Measurements from ENCODE around the gene AGBL1.

AGBL1 gene

GRCh38 chr15:86929461-86929860 is 849.8 kb downstream of the AGBL1 start:
- no peak overlapping the region for H2BK15ac ChIP-seq (ENCODE audit: low read length)
- H3K4me3 ChIP-seq (ENCODE audit: low read length in 2 of 2), result no peak overlapping the region
- no peak overlapping the region for H4K8ac ChIP-seq (ENCODE audit: low read depth, low read length)
- no peaks in the 10 kb centered on the region for H3K36me3 ChIP-seq (replicated peaks in 1 of 2; ENCODE audit: control insufficient read depth in 2 of 2, insufficient read depth in 2 of 2, low read length in 2 of 2)
- H3K4me2 ChIP-seq (ENCODE audit: insufficient read depth, low read length, poor library complexity, severe bottlenecking), result no peak overlapping the region
- no peak overlapping the region for H2BK5ac ChIP-seq (ENCODE audit: low read length)
- H2BK12ac ChIP-seq (ENCODE audit: low read length), result no peak overlapping the region
- no peak overlapping the region for H3K18ac ChIP-seq (ENCODE audit: low read length)
- H3K9me3 ChIP-seq (replicated peaks in 1 of 2; ENCODE audit: control insufficient read depth in 2 of 2, insufficient read depth in 1 of 2, low read depth in 1 of 2, low read length in 2 of 2), result no peaks in the 10 kb centered on the region
- H2AFZ ChIP-seq (ENCODE audit: low read length), result no peak overlapping the region
- no peak for DNase-seq (ENCODE audit: low spot score)
- H3K27ac ChIP-seq (replicated peaks; ENCODE audit: low read length), result no peak overlapping the region
- no peak overlapping the region for H3K4ac ChIP-seq (ENCODE audit: low read length)
- H3K27me3 ChIP-seq (ENCODE audit: control insufficient read depth in 3 of 3, insufficient read depth in 3 of 3, low read depth in 1 of 3, low read length in 3 of 3), result no peaks in the 10 kb centered on the region
- H4K91ac ChIP-seq (ENCODE audit: low read depth, low read length, poor library complexity), result no peak overlapping the region
- H3K4me1 ChIP-seq (ENCODE audit: control insufficient read depth in 2 of 2, insufficient read depth in 1 of 2, low read depth in 1 of 2, low read length in 2 of 2), result no peaks in the 10 kb centered on the region
- no peak overlapping the region for H3K9ac ChIP-seq (ENCODE audit: low read depth, low read length, poor library complexity)
- H2BK120ac ChIP-seq (ENCODE audit: low read depth, low read length), result no peak overlapping the region
- WGBS, 2 donors (ENCODE audit: extremely low coverage in 2 of 2, insufficient read length in 2 of 2, insufficient replicate concordance in 1 of 2), result no CpG with 5 or more reads among the region's 2 CpGs
- H3K79me1 ChIP-seq (ENCODE audit: low read depth, low read length), result no peaks in the 10 kb centered on the region
- H3K23ac ChIP-seq (ENCODE audit: low read depth, low read length, poor library complexity), result no peak overlapping the region
- H2AK5ac ChIP-seq (ENCODE audit: low read depth, low read length), result no peak overlapping the region
- no peak overlapping the region for H3K14ac ChIP-seq (ENCODE audit: low read length)

- Histone ChIP-seq H2BK12ac (ENCODE audit: low read length) (no peak overlapping the region), H2AK5ac (ENCODE audit: low read depth, low read length) (no peak overlapping the region), H3K27me3 (ENCODE audit: control insufficient read depth in 3 of 3, insufficient read depth in 3 of 3, low read depth in 1 of 3, low read length in 3 of 3) (no peaks in the 10 kb centered on the region), H2AFZ (ENCODE audit: low read length) (no peak overlapping the region), H3K79me1 (ENCODE audit: low read depth, low read length) (no peaks in the 10 kb centered on the region), H4K8ac (ENCODE audit: low read depth, low read length) (no peak overlapping the region), H3K9ac (ENCODE audit: low read depth, low read length, poor library complexity) (no peak overlapping the region), H3K4me3 (ENCODE audit: low read length in 2 of 2) (no peak overlapping the region), H2BK5ac (ENCODE audit: low read length) (no peak overlapping the region), H3K4me1 (ENCODE audit: control insufficient read depth in 2 of 2, insufficient read depth in 1 of 2, low read depth in 1 of 2, low read length in 2 of 2) (no peaks in the 10 kb centered on the region), H3K4me2 (ENCODE audit: insufficient read depth, low read length, poor library complexity, severe bottlenecking) (no peak overlapping the region), H2BK120ac (ENCODE audit: low read depth, low read length) (no peak overlapping the region), H3K14ac (ENCODE audit: low read length) (no peak overlapping the region), H3K36me3 (replicated peaks in 1 of 2; ENCODE audit: control insufficient read depth in 2 of 2, insufficient read depth in 2 of 2, low read length in 2 of 2) (no peaks in the 10 kb centered on the region), H3K9me3 (replicated peaks in 1 of 2; ENCODE audit: control insufficient read depth in 2 of 2, insufficient read depth in 1 of 2, low read depth in 1 of 2, low read length in 2 of 2) (no peaks in the 10 kb centered on the region), H4K91ac (ENCODE audit: low read depth, low read length, poor library complexity) (no peak overlapping the region), H3K27ac (replicated peaks; ENCODE audit: low read length) (no peak overlapping the region), H3K23ac (ENCODE audit: low read depth, low read length, poor library complexity) (no peak overlapping the region), H3K18ac (ENCODE audit: low read length) (no peak overlapping the region), H3K4ac (ENCODE audit: low read length) (no peak overlapping the region), H2BK15ac (ENCODE audit: low read length) (no peak overlapping the region)
- DNase-seq (ENCODE audit: low spot score), result no peak
- no CpG with 5 or more reads among the region's 4 CpGs for WGBS, 2 donors (ENCODE audit: extremely low coverage in 2 of 2, insufficient read length in 2 of 2, insufficient replicate concordance in 1 of 2)
Measured at GRCh38 chr15:86932456-86932855, 852.8 kb downstream of the AGBL1 start.

GRCh38 chr15:86935841-86936240 is 856.2 kb downstream of the AGBL1 start:
- WGBS, 2 donors (ENCODE audit: extremely low coverage in 2 of 2, insufficient read length in 2 of 2, insufficient replicate concordance in 1 of 2), result no CpG with 5 or more reads among the region's 8 CpGs
- no peak overlapping the region for H2BK15ac ChIP-seq (ENCODE audit: low read length)
- no peak overlapping the region for H3K4me3 ChIP-seq (ENCODE audit: low read length in 2 of 2)
- H3K18ac ChIP-seq (ENCODE audit: low read length), result no peak overlapping the region
- H2BK120ac ChIP-seq (ENCODE audit: low read depth, low read length), result no peak overlapping the region
- H3K9me3 ChIP-seq (replicated peaks in 1 of 2; ENCODE audit: control insufficient read depth in 2 of 2, insufficient read depth in 1 of 2, low read depth in 1 of 2, low read length in 2 of 2), result no peaks in the 10 kb centered on the region
- no peak overlapping the region for H4K91ac ChIP-seq (ENCODE audit: low read depth, low read length, poor library complexity)
- H3K27me3 ChIP-seq (ENCODE audit: control insufficient read depth in 3 of 3, insufficient read depth in 3 of 3, low read depth in 1 of 3, low read length in 3 of 3), result no peaks in the 10 kb centered on the region
- no peak overlapping the region for H3K4me2 ChIP-seq (ENCODE audit: insufficient read depth, low read length, poor library complexity, severe bottlenecking)
- H2AK5ac ChIP-seq (ENCODE audit: low read depth, low read length), result no peak overlapping the region
- no peak overlapping the region for H2AFZ ChIP-seq (ENCODE audit: low read length)
- H3K79me1 ChIP-seq (ENCODE audit: low read depth, low read length), result no peaks in the 10 kb centered on the region
- no peak overlapping the region for H3K14ac ChIP-seq (ENCODE audit: low read length)
- no peaks in the 10 kb centered on the region for H3K4me1 ChIP-seq (ENCODE audit: control insufficient read depth in 2 of 2, insufficient read depth in 1 of 2, low read depth in 1 of 2, low read length in 2 of 2)
- H3K9ac ChIP-seq (ENCODE audit: low read depth, low read length, poor library complexity), result no peak overlapping the region
- no peak overlapping the region for H3K27ac ChIP-seq (replicated peaks; ENCODE audit: low read length)
- no peak overlapping the region for H2BK5ac ChIP-seq (ENCODE audit: low read length)
- no peaks in the 10 kb centered on the region for H3K36me3 ChIP-seq (replicated peaks in 1 of 2; ENCODE audit: control insufficient read depth in 2 of 2, insufficient read depth in 2 of 2, low read length in 2 of 2)
- no peak overlapping the region for H2BK12ac ChIP-seq (ENCODE audit: low read length)
- DNase-seq (ENCODE audit: low spot score), result no peak
- no peak overlapping the region for H3K4ac ChIP-seq (ENCODE audit: low read length)
- no peak overlapping the region for H4K8ac ChIP-seq (ENCODE audit: low read depth, low read length)
- H3K23ac ChIP-seq (ENCODE audit: low read depth, low read length, poor library complexity), result no peak overlapping the region

GRCh38 chr15:86942285-86942684 is 862.6 kb downstream of the AGBL1 start:
- Histone ChIP-seq H2BK5ac (ENCODE audit: low read length) (no peak overlapping the region), H3K9me3 (replicated peaks in 1 of 2; ENCODE audit: control insufficient read depth in 2 of 2, insufficient read depth in 1 of 2, low read depth in 1 of 2, low read length in 2 of 2) (no peaks in the 10 kb centered on the region), H2AK5ac (ENCODE audit: low read depth, low read length) (no peak overlapping the region), H3K4me2 (ENCODE audit: insufficient read depth, low read length, poor library complexity, severe bottlenecking) (no peak overlapping the region), H2BK120ac (ENCODE audit: low read depth, low read length) (no peak overlapping the region), H2BK15ac (ENCODE audit: low read length) (no peak overlapping the region), H3K14ac (ENCODE audit: low read length) (no peak overlapping the region), H3K18ac (ENCODE audit: low read length) (no peak overlapping the region), H3K4ac (ENCODE audit: low read length) (no peak overlapping the region), H3K27me3 (ENCODE audit: control insufficient read depth in 3 of 3, insufficient read depth in 3 of 3, low read depth in 1 of 3, low read length in 3 of 3) (no peaks in the 10 kb centered on the region), H2AFZ (ENCODE audit: low read length) (no peak overlapping the region), H3K4me3 (ENCODE audit: low read length in 2 of 2) (no peak overlapping the region), H3K36me3 (replicated peaks in 1 of 2; ENCODE audit: control insufficient read depth in 2 of 2, insufficient read depth in 2 of 2, low read length in 2 of 2) (no peaks in the 10 kb centered on the region), H3K27ac (replicated peaks; ENCODE audit: low read length) (no peak overlapping the region), H4K91ac (ENCODE audit: low read depth, low read length, poor library complexity) (no peak overlapping the region), H3K9ac (ENCODE audit: low read depth, low read length, poor library complexity) (no peak overlapping the region), H3K79me1 (ENCODE audit: low read depth, low read length) (no peaks in the 10 kb centered on the region), H2BK12ac (ENCODE audit: low read length) (no peak overlapping the region), H3K4me1 (ENCODE audit: control insufficient read depth in 2 of 2, insufficient read depth in 1 of 2, low read depth in 1 of 2, low read length in 2 of 2) (no peaks in the 10 kb centered on the region), H4K8ac (ENCODE audit: low read depth, low read length) (no peak overlapping the region), H3K23ac (ENCODE audit: low read depth, low read length, poor library complexity) (no peak overlapping the region)
- no peak for DNase-seq (ENCODE audit: low spot score)
- WGBS, 2 donors (ENCODE audit: extremely low coverage in 2 of 2, insufficient read length in 2 of 2, insufficient replicate concordance in 1 of 2), result no CpG with 5 or more reads among the region's 3 CpGs
